GM12872 (cell line): Measurements from ENCODE around the gene ELFN2.

Experiments used
- CTCF ChIP-seq: IDR thresholded peaks from 3 replicates; pipeline ENCODE4 v1.5.1; 2011; ENCODE audit warnings: low read depth, mild to moderate bottlenecking, low read length, moderate library complexity; ENCODE audit not compliant: insufficient read depth

ELFN2 gene

GRCh38 chr22:37425369-37425768, 1.9 kb downstream of the ELFN2 start:
- no peak for TF ChIP-seq CTCF

- no peak for TF ChIP-seq CTCF
Measured at GRCh38 chr22:37423283-37423682, 4.0 kb downstream of the ELFN2 start.

- no peak for TF ChIP-seq CTCF
Measured at GRCh38 chr22:37421468-37421877, 5.8 kb downstream of the ELFN2 start.

- no peak for TF ChIP-seq CTCF
Measured at GRCh38 chr22:37420686-37421467, 6.4 kb downstream of the ELFN2 start.

- no peak for TF ChIP-seq CTCF
Measured at GRCh38 chr22:37419969-37420685, 7.2 kb downstream of the ELFN2 start.

GRCh38 chr22:37419370-37419968, 7.8 kb downstream of the ELFN2 start:
- TF ChIP-seq CTCF, result no peak

GRCh38 chr22:37418627-37419369, 8.5 kb downstream of the ELFN2 start:
- no peak for TF ChIP-seq CTCF
